C4-2B (cell line): ENCODE data around the gene TMEM156.

ENCODE experiments used
- H3K27ac ChIP-seq: fragments of 450-650 bp; 2 replicates; pipeline ENCODE4 v1.5.1; 2017
- CTCF ChIP-seq: fragments of 450-650 bp; conservative IDR thresholded peaks from 2 replicates; pipeline ENCODE4 v1.5.1; 2017; ENCODE audit warnings: mild to moderate bottlenecking
- ZFX ChIP-seq: fragments of 450-650 bp; IDR thresholded peaks from 2 replicates; pipeline ENCODE4 v1.6.1; 2017

The TMEM156 gene

GRCh38 chr4:38982361-38983095 is 49.7 kb downstream of the TMEM156 start:
- H3K27ac ChIP-seq = no peak overlapping the region
- no peak for TF ChIP-seq CTCF
- no peak for TF ChIP-seq ZFX

- no peak for TF ChIP-seq CTCF
- no peak for TF ChIP-seq ZFX
- no peak overlapping the region for H3K27ac ChIP-seq
Observed at GRCh38 chr4:38980903-38981676, 51.1 kb downstream of the TMEM156 start.

- no peak for TF ChIP-seq CTCF
- no peak overlapping the region for H3K27ac ChIP-seq
Observed at GRCh38 chr4:38979511-38980230, 52.5 kb downstream of the TMEM156 start.

- TF ChIP-seq CTCF (no peak), ZFX (no peak)
- H3K27ac ChIP-seq = no peak overlapping the region
Observed at GRCh38 chr4:38979081-38979480, 53.1 kb downstream of the TMEM156 start.

GRCh38 chr4:38976308-38976707 is 55.9 kb downstream of the TMEM156 start:
- H3K27ac ChIP-seq = no peak overlapping the region
- TF ChIP-seq ZFX (no peak), CTCF (no peak)

GRCh38 chr4:38968668-38969067 is 63.5 kb downstream of the TMEM156 start:
- H3K27ac ChIP-seq = no peak overlapping the region
- TF ChIP-seq ZFX (no peak), CTCF (no peak)
